DND-41 (cell line): ENCODE data around the gene VPS54.

Source experiments
- ATAC-seq: fragments of 200-7000 bp; cut with Tn5 transposase; 3 replicates; pipeline ENCODE4 v1.9.1; 2021; ENCODE audit warnings: low read depth; ENCODE audit not compliant: insufficient read depth
- DNase-seq: peaks from one replicate; pipeline ENCODE4 v3.0.0-alpha.2; 2020
- H2AFZ ChIP-seq: 2 replicates; pipeline ENCODE4 v1.6.0; 2012; ENCODE audit warnings: low read depth, low read length
- H3K27ac ChIP-seq: 2 replicates; pipeline ENCODE4 v1.5.1; 2012; ENCODE audit warnings: low read length, inconsistent platforms
- H3K27me3 ChIP-seq: fragments of 200-600 bp; sonication (generic); 2 replicates; pipeline ENCODE4 v1.6.0; 2012; ENCODE audit warnings: low read length, mild to moderate bottlenecking, inconsistent platforms; ENCODE audit not compliant: insufficient read depth, poor library complexity
- H3K36me3 ChIP-seq: 2 replicates; pipeline ENCODE4 v1.5.1; 2012; ENCODE audit warnings: low read length, inconsistent platforms; ENCODE audit not compliant: insufficient read depth
- H3K4me1 ChIP-seq: 2 replicates; pipeline ENCODE4 v1.5.1; 2012; ENCODE audit warnings: mild to moderate bottlenecking, low read length; ENCODE audit not compliant: insufficient read depth
- H3K4me2 ChIP-seq: 2 replicates; pipeline ENCODE4 v1.6.0; 2012; ENCODE audit warnings: mild to moderate bottlenecking, moderate library complexity, low read length, inconsistent platforms; ENCODE audit not compliant: insufficient read depth
- H3K4me3 ChIP-seq, 2 experiments: fragments of 200-600 bp in 1 of 2; shearing (Covaris generic) in 1 of 2; 2 replicates each; pipeline ENCODE4 v1.5.1; 2012 to 2016; ENCODE audit warnings: inconsistent platforms in 2 of 2, low read length in 2 of 2, mild to moderate bottlenecking in 2 of 2, low read depth in 1 of 2, moderate library complexity in 1 of 2
- H3K79me2 ChIP-seq: 2 replicates; pipeline ENCODE4 v1.6.0; 2012; ENCODE audit warnings: low read length, inconsistent platforms; ENCODE audit not compliant: insufficient read depth
- H3K9ac ChIP-seq: 2 replicates; pipeline ENCODE4 v1.6.0; 2012; ENCODE audit warnings: low read depth, mild to moderate bottlenecking, inconsistent platforms, low read length, moderate library complexity
- H3K9me3 ChIP-seq: 2 replicates; pipeline ENCODE4 v1.5.1; 2012; ENCODE audit warnings: low read length, moderate library complexity, mild to moderate bottlenecking, inconsistent platforms; ENCODE audit not compliant: insufficient read depth, severe bottlenecking
- H4K20me1 ChIP-seq: 2 replicates; pipeline ENCODE4 v1.6.0; 2012; ENCODE audit warnings: low read length; ENCODE audit not compliant: insufficient read depth
- EZH2 ChIP-seq: IDR thresholded peaks from 3 replicates; pipeline ENCODE4 v1.6.1; 2012; ENCODE audit warnings: borderline replicate concordance, low read depth, mild to moderate bottlenecking, moderate library complexity, low read length, inconsistent platforms; ENCODE audit not compliant: severe bottlenecking
- TF ChIP-seq, protein P1 (sequence below): IDR thresholded peaks from 2 replicates; pipeline ENCODE4 v1.5.1; 2012; ENCODE audit warnings: borderline replicate concordance, low read length, moderate library complexity, mild to moderate bottlenecking; ENCODE audit not compliant: poor library complexity, severe bottlenecking; ENCODE audit errors: extremely low read depth

VPS54 gene

DNA sequence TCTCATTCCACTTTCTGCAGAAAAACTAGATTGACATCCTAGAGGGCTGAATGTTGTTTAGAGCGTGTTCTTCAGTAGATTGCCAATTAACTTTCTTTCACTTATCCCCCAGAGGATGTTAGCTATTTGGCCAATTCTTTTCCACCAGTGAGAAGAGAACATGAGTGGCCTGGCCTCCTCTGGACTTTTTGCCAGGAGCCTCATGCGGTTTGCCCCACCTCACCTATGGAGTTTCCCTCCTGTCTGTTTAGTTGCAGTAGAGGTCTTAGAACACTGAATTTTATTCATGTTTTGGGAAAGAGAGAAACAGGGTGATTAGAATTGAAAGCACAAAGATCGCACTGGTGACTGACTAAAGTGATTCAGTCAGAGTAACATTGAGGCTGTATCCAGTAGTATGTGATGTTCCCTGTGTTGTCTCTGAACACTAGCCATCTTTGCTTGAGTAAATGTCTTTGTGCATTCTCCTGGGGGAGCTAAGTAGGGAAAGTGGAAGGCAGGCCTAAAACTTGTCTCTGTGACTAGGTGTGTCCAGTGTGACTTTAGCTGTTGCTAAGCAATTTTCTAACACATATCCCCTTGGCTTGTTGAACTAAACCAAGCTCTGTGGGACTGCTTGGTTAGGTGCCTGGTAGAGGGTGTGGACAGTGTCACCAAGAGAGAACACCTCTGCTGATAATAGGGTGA, 143.5 kb downstream of the VPS54 start:
- Histone ChIP-seq H3K4me2 (no peak overlapping the region), H3K27ac (peak overlapping the region; percentile 42; the same call in 1 of the 2 replicates), H4K20me1 (peaks cover 55% of the 10 kb centered on the region), H3K36me3 (peaks cover 85% of the 10 kb centered on the region), H3K4me1 (peaks cover 13% of the 10 kb centered on the region), H3K4me3 (no peak overlapping the region), H3K27me3 (no peaks in the 10 kb centered on the region), H2AFZ (no peak overlapping the region), H3K9me3 (no peaks in the 10 kb centered on the region), H3K9ac (no peak overlapping the region), H3K79me2 (peaks cover 98% of the 10 kb centered on the region)
- DNase-seq (no peak), ATAC-seq (no peak)
- TF ChIP-seq EZH2: no peak
- TF ChIP-seq, protein P1, sequence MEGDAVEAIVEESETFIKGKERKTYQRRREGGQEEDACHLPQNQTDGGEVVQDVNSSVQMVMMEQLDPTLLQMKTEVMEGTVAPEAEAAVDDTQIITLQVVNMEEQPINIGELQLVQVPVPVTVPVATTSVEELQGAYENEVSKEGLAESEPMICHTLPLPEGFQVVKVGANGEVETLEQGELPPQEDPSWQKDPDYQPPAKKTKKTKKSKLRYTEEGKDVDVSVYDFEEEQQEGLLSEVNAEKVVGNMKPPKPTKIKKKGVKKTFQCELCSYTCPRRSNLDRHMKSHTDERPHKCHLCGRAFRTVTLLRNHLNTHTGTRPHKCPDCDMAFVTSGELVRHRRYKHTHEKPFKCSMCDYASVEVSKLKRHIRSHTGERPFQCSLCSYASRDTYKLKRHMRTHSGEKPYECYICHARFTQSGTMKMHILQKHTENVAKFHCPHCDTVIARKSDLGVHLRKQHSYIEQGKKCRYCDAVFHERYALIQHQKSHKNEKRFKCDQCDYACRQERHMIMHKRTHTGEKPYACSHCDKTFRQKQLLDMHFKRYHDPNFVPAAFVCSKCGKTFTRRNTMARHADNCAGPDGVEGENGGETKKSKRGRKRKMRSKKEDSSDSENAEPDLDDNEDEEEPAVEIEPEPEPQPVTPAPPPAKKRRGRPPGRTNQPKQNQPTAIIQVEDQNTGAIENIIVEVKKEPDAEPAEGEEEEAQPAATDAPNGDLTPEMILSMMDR: no peak

DNA sequence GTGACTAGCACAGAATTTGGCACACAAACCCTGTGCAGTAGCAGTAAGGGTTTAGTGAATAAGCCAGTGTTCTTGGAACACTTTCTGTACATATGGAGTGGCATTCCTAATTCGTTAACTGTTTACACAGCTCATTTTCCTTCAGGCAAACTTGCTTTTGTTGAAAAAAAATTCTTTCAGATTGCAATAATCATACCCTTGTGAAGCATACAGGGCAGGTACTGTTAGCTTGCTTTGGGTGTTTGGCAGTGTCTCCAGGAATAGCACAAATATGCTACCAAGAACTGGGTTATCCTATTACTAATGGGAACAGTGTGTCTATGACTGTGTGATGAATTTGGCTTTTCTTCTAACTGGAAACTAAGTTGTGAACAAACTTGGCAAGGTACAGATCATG, 144.1 kb downstream of the VPS54 start:
- no peak overlapping the region for H3K4me3 ChIP-seq
- no peak overlapping the region for H3K9ac ChIP-seq
- H3K4me2 ChIP-seq: no peak overlapping the region
- peaks cover 8% of the 10 kb centered on the region for H3K4me1 ChIP-seq
- ATAC-seq: no peak
- H3K27me3 ChIP-seq: no peaks in the 10 kb centered on the region
- H3K27ac ChIP-seq: no peak overlapping the region
- H4K20me1 ChIP-seq: peaks cover 49% of the 10 kb centered on the region
- TF ChIP-seq, protein P1: no peak
- H3K36me3 ChIP-seq: peaks cover 84% of the 10 kb centered on the region
- H3K9me3 ChIP-seq: no peaks in the 10 kb centered on the region
- H2AFZ ChIP-seq: no peak overlapping the region
- H3K79me2 ChIP-seq: peaks cover 98% of the 10 kb centered on the region
- DNase-seq: no peak

DNA sequence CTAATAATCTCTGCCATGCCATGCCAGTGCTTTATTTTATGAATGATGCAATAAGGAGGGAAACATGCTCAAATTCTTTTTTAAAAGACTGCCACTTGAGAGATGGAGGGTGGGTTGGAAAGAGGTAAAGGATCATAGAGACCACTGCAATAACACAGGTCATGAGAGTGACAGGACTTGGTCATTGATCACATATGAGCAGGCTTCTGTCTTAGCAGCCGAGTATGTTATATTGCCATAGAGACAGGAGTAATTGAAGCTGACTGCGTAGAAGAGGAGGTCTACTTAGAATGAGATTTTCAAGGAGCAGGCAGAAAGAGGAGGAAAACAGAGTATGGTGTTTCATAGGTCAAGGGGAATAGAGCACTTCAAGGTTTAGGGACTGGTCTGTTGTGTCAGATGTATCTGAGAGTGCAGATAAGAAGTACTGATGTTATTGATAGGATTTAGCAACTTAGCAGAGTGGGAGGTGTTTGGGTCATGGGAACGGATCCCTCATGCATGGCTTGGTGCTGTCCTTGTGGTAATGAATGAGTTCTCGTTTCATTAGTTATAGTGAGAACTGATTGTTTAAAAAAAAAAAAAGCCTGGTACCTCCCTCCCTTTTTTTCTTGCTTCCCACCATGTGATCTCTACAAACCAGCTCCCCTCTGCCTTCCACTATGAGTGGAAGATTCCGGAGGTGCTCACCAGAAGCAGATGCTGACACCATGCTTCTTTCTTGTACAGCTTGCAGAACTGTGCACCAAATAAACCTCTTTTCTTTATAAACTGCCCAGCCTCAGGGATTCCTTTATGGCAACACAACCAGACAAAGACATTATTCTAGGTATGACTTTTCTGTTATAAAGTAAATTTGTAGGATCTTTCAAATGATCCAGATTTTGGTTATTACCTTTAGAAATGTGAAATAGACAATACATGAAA, 144.8 kb downstream of the VPS54 start:
- Histone ChIP-seq H3K27ac (no peak overlapping the region), H3K36me3 (peaks cover 87% of the 10 kb centered on the region)
- ATAC-seq: no peak

More for the DNA sequence above, 144.8 kb downstream of the VPS54 start:
- Histone ChIP-seq H2AFZ (no peak overlapping the region), H3K9me3 (no peaks in the 10 kb centered on the region), H3K4me2 (no peak overlapping the region), H3K4me3 (no peak overlapping the region), H4K20me1 (peaks cover 48% of the 10 kb centered on the region), H3K9ac (no peak overlapping the region), H3K79me2 (peaks cover 96% of the 10 kb centered on the region), H3K4me1 (peaks cover 7% of the 10 kb centered on the region; the same call in 1 of the 2 replicates), H3K27me3 (no peaks in the 10 kb centered on the region)
- no peak for DNase-seq
- no peak for TF ChIP-seq EZH2
- TF ChIP-seq, protein P1: no peak
